ENCODE data around the gene SLC9C2.
"Not testable (repeated sequence)": the region's sequence is repeated elsewhere in the genome, so short reads cannot be mapped to it uniquely, and the experiment has no call there.

SLC9C2 gene

GRCh38 chr1:173532237-173532636 is 70.6 kb downstream of the SLC9C2 start:
- H3K27ac ChIP-seq: no peak overlapping the region
- no peak for DNase-seq (ENCODE audit: low read depth, low spot score)

DNA sequence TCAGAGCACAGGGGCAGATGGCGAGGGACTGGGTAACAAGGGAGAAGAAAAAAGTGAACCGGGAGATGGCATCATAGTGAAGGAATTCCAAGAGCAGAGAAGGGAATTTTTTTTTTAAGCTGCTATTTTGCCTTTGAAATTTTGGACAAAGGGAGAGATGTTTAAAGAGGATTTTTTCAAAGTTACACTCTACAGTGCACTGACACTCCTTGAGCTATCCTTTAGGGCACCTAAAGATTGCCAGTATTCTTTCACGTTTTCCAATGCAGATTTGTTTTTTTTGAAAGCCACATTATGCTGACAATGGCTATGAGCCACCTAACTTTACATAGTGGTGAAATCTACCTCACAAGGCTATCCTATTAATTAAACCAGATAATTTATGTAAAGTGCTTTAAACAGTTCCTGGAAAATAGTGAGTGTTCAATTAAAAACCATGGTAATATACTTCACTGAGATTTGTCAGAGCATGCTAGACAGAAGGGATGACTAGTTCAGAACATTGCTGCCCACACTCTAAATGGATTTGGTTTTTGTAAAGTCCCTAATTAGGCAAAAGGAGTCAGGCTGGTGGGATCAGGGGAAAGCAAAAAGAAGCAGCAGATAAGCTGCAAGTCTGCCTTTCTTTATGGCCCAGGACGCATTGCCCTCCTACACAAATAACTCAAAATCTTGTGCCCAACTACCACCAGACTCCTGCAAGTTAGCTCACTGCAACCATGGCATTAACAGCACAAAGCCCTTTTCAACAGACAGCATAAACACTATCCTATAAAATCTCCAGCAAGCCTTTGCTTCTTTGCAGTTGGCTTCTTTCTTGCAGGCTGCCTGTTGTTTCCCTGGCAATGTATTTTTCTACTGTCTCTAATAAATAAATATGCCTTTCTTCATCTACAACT is 71.8 kb downstream of the SLC9C2 start:
- no peak overlapping the region for H3K27ac ChIP-seq

GRCh38 chr1:173529106-173529505 is 73.8 kb downstream of the SLC9C2 start:
- DNase-seq (ENCODE audit: low read depth, low spot score): no peak
- H3K27ac ChIP-seq: no peak overlapping the region

More for the DNA sequence above, 71.8 kb downstream of the SLC9C2 start:
- DNase-seq (ENCODE audit: low read depth, low spot score): no peak

- peak; percentile 43 for DNase-seq (ENCODE audit: low read depth, low spot score)
- no peak overlapping the region for H3K27ac ChIP-seq
Observed at GRCh38 chr1:173527151-173527826, 75.6 kb downstream of the SLC9C2 start.

DNA sequence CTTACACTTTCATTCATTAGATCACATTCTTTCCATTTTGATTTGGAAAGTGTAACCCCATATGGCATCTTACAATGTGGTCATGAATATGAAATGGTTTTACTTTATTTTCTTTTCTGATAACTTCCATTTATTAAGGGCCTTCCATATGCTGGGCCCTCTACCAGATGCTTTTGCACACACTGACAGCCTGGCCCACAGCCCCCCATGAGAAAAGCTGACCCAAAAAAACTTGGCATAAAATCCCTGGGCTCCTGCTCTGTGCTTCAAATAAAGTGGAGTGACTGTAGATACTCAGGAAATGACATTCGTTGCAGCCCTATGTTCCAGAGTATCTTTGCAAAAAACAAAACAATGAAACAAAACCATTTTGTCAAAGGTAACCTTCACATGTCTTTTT is 76.9 kb downstream of the SLC9C2 start:
- H3K27ac ChIP-seq: no peak overlapping the region
- no peak for DNase-seq (ENCODE audit: low read depth, low spot score)

DNA sequence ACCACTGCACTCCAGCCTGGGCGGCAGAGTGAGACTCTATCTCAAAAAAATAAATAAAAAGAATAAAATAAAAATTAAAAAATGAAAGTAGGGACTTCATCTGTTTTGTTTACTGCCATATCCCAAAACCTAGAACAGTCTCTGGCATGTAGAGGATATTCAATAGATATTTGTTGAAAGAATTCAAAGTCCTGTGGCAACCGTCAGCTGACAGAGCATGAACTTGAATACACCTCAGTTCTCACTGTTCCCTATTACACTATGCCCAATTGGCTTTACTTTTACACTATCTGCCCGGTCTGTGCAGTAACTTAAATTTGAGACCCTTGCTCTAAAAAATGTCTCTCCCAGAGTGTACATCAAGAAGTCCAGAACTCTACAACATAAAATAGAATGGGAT is 79.5 kb downstream of the SLC9C2 start:
- DNase-seq (ENCODE audit: low read depth, low spot score): no peak
- H3K27ac ChIP-seq: no peak overlapping the region

DNA sequence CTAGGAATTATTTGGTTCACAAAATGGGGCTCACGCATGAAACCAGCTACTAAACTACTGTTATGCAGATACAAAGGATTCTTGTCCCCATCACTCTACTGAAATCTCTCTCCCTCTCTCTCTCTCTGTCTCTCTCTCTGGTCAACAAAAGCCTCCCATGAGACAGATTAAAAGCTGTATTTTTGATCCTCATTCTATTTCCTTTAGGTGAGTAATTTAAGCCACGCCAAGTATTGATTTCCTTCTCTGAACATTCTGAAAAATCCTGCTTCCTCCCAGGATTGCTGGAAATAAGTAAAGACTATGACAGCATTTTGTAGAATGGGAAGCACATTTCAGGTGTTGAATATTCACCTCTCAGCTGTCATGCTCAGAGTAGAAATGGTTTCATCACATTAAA is 82.1 kb downstream of the SLC9C2 start:
- no peak for DNase-seq (ENCODE audit: low read depth, low spot score)
- H3K27ac ChIP-seq: no peak overlapping the region

DNA sequence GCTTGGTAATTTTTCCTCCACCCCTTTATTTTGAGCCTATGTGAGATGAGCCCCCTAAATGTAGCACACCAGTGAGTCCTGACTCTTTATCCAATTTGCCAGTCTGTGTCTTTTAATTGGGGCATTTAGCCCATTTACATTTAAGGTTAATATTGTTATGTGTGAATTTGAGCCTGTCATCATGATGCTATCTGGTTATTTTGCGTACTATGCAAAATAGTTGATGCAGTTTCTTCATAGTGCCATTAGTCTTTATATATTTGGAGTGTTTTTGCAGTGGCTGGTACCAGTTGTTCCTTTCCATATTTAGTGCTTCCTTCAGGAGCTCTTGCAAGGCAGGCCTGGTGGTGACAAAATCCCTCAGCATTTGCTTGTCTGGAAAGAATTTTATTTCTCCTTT is 88.4 kb downstream of the SLC9C2 start:
- H3K27ac ChIP-seq; DNase-seq (ENCODE audit: low read depth, low spot score): not testable (repeated sequence)

DNA sequence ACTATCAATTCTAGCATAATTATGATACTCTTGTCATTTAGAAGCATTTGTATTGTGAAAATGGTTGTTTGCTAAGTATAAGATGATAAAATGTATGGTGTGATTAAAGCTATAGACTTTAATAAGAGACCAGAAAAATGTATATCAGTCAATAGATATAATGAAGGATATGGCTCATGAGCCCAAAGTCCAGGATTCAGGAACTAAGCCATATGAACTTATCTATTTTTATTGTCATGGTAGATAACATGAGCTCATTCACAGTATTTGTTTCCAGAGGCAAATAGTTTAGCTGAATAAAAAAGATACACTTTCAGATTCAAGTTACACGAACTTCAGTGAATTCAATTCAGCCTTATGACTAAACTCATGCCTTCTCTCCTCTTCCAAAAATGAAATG is 93.1 kb downstream of the SLC9C2 start:
- H3K27ac ChIP-seq: no peak overlapping the region
- DNase-seq (ENCODE audit: low read depth, low spot score): no peak

DNA sequence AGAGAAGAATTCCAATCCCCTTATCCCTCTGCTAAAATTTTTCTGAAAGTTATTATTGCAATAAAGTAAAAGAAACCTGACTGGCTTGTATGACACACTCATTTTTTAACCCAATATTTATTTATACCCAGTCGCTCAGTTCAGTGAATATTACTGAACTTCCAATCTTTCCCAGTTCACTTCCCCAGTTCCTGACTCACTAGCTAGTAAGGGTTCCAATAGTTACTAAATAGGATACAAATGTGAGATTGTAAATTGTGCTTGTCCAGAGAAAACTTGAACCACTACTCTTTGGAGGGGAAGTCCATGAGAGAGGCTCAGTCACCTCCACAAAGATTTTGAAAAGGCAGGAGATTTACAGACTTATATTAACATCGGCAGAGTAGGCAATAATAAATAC is 94.3 kb downstream of the SLC9C2 start:
- H3K27ac ChIP-seq: peak overlapping the region; percentile 65
- no peak for DNase-seq (ENCODE audit: low read depth, low spot score)

GRCh38 chr1:173507847-173508209 is 95.0 kb downstream of the SLC9C2 start:
- DNase-seq (ENCODE audit: low read depth, low spot score): peak; percentile 63
- peak overlapping the region; percentile 65 for H3K27ac ChIP-seq

DNA sequence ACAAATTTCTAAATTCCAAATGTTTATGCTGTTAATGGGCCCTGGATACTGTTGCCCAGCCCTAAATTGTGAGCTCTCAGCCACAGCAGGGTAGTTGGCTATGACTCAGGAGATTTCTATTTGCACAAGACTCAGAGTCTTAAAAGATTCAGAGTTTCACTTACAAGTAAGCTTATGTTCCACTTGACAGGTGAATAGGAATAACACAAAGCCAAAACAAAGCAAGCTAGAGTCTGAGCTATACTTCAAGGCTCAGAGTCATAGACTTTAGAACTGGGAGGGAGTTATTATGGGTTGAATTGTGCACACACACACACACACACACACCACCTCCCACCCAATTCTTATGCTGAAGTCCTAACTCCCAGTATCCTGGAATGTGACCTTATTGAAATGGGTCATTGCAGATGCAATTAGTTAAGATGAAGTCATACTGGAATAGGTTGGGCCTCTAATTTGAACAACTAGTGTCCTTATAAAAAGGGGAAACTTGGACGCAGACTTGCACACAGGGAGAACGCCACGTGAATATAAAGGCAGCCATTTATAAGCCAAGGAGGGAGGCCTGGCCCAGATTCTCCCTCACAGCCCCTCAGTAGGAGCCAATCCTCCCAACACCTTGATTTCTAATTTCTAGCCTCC is 95.5 kb downstream of the SLC9C2 start:
- H3K27ac ChIP-seq: peak overlapping the region; percentile 65
- peak; percentile 85 for DNase-seq (ENCODE audit: low read depth, low spot score)

DNA sequence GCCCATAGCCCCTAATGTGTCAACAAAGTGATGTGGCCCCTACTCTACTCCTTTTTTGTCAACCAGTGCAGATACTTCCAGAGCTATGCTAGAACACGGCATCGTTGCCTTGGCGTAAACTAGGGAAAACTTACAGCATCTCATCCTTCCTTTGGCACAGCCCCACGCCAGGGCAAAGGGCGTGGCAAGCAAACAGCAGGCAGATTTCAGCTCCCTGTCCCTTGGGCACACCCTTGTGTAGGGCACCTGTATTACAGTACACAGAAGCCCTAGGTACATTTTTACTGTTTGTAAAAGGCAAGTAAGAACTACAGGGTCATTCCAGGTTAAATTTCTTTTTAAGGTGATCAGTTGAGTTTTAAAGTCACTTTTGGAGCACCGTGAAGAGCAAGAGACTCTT is 96.4 kb downstream of the SLC9C2 start:
- DNase-seq (ENCODE audit: low read depth, low spot score): no peak
- peak overlapping the region; percentile 65 for H3K27ac ChIP-seq

DNA sequence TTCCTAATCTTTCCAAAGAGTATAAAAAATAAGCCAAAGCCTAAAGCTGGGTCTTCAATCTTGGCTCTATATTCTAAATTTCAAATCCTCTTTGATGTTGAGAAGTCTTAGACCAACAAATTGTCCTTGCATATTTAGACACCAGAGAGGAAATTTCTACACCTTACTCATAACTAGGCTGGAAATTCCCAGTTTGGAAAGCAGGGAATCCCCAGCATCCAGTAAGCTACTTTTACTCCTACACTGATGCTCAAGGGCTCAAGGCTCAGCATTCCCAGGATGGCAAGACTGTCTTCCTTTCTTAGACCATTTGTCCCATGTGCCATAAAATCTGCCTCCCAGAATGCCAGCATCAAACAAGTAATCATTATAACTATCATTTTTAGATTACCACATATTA is 97.5 kb downstream of the SLC9C2 start:
- DNase-seq (ENCODE audit: low read depth, low spot score): no peak
- no peak overlapping the region for H3K27ac ChIP-seq

GRCh38 chr1:173504268-173504667 is 98.6 kb downstream of the SLC9C2 start:
- no peak overlapping the region for H3K27ac ChIP-seq
- no peak for DNase-seq (ENCODE audit: low read depth, low spot score)

- no peak for DNase-seq (ENCODE audit: low read depth, low spot score)
Observed at GRCh38 chr1:173503391-173503790, 99.5 kb downstream of the SLC9C2 start.

DNA sequence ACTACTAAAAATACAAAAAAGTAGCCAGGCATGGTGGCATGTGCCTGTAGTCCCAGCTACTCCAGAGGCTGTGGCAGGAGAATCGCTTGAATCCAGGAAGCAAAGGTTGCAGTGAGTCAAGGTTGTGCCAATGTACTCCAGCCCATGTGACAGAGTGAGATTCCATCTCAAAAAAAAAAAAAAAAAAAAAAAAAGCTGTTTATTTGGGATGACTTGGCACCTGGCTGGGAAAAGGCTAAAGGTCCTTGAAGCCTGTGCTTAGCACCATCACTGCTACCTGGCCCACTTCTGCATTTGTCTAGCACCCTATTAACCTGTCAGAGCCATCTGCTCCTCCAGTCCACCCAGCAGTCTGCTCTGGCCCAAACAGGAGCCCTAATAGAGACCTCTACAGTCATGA is 100.8 kb downstream of the SLC9C2 start:
- no peak overlapping the region for H3K27ac ChIP-seq
- DNase-seq (ENCODE audit: low read depth, low spot score): no peak

More at GRCh38 chr1:173503391-173503790, 99.5 kb downstream of the SLC9C2 start:
- no peak overlapping the region for H3K27ac ChIP-seq

DNA sequence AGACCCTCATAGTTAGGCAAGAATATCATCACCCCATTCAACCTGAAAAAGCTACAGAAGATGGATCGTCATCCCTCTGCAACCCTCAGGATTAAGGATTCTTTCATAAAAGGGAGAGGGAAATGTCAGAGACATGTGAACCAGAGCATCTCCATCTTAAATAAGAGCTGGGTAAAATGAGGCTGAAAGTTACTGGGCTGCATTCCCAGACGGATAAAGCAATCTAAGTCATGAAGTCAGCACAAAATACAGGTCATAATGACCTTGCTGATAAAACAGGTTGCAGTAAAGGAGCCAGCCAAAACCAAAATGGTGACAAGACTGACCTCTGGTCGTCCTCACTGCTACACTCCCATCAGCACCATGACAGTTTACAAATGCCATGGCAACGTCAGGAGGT is 103.1 kb downstream of the SLC9C2 start:
- H3K27ac ChIP-seq: no peak overlapping the region
- no peak for DNase-seq (ENCODE audit: low read depth, low spot score)

- H3K27ac ChIP-seq: no peak overlapping the region
- no peak for DNase-seq (ENCODE audit: low read depth, low spot score)
Observed at GRCh38 chr1:173496757-173497320, 106.0 kb downstream of the SLC9C2 start.

DNA sequence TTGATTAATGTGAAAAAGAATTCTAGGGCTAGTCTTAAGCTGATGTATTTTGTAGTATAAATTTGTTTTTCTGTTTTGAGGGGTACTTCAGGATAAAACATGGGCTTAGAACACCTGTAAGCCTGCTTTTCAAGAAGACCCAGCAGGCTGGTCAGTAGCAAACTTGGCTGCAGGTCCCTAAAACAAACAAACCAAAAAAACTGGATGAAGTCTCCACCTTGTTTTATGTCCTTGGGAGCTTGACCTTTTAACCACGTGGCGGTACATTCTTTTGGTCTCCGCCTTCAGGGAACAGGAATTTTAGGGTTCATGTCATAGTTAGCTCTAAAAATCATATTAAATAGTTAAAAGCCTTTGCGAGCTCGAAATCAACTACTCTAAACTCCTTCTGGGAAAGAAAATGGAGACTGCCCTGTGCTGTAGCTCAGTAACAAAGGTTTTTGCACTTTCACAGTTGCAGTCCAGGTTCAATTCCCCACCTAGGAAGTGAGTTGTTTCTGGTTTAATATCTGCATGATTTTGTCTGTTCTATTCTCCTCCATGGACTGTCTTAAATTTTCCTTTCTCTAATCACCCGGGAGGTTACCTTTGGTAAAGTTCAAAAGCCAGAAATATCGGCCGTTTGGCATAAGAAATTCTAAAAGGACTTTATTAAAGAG is 107.1 kb downstream of the SLC9C2 start:
- H3K27ac ChIP-seq: no peak overlapping the region
- no peak for DNase-seq (ENCODE audit: low read depth, low spot score)
